Measurements from ENCODE around the gene IL17F.

The IL17F gene

GRCh38 chr6:52261229-52261628 is 16.9 kb upstream of the IL17F start:
- H3K4me2 ChIP-seq (ENCODE audit: low read length), result no peak overlapping the region
- no peak for TF ChIP-seq CTCF (IDR thresholded peaks at IDR 0.05)
- no peaks in the 10 kb centered on the region for H3K79me2 ChIP-seq
- no peak overlapping the region for H3K27ac ChIP-seq
- H2AFZ ChIP-seq, result no peak overlapping the region
- H3K4me1 ChIP-seq, result no peaks in the 10 kb centered on the region
- H3K36me3 ChIP-seq (ENCODE audit: control insufficient read depth, insufficient read depth, low read length), result no peaks in the 10 kb centered on the region
- H3K4me3 ChIP-seq (ENCODE audit: low read depth, low read length), result no peak overlapping the region
- no peaks in the 10 kb centered on the region for H3K27me3 ChIP-seq (ENCODE audit: control insufficient read depth, insufficient read depth, low read length)
- no peaks in the 10 kb centered on the region for H3K9me3 ChIP-seq (ENCODE audit: control insufficient read depth, low read length)
- no peak overlapping the region for H3K9ac ChIP-seq

- Histone ChIP-seq H3K9ac (no peak overlapping the region), H3K27ac (no peak overlapping the region), H3K9me3 (ENCODE audit: control insufficient read depth, low read length) (no peaks in the 10 kb centered on the region), H3K79me2 (no peaks in the 10 kb centered on the region), H2AFZ (peak overlapping the region; percentile 1), H3K4me1 (no peaks in the 10 kb centered on the region), H3K36me3 (ENCODE audit: control insufficient read depth, insufficient read depth, low read length) (no peaks in the 10 kb centered on the region), H3K4me2 (ENCODE audit: low read length) (no peak overlapping the region), H3K27me3 (ENCODE audit: control insufficient read depth, insufficient read depth, low read length) (no peaks in the 10 kb centered on the region), H3K4me3 (ENCODE audit: low read depth, low read length) (no peak overlapping the region)
- TF ChIP-seq CTCF (IDR thresholded peaks at IDR 0.05), result no peak
These were observed 16.3 kb upstream of the IL17F start for GRCh38 chr6:52260634-52261033.

GRCh38 chr6:52255434-52255833 is 11.1 kb upstream of the IL17F start:
- H3K36me3 ChIP-seq (ENCODE audit: control insufficient read depth, insufficient read depth, low read length), result no peaks in the 10 kb centered on the region
- no peak overlapping the region for H3K4me2 ChIP-seq (ENCODE audit: low read length)
- H3K4me1 ChIP-seq, result no peaks in the 10 kb centered on the region
- no peak overlapping the region for H3K27ac ChIP-seq
- H3K4me3 ChIP-seq (ENCODE audit: low read depth, low read length), result no peak overlapping the region
- no peaks in the 10 kb centered on the region for H3K9me3 ChIP-seq (ENCODE audit: control insufficient read depth, low read length)
- TF ChIP-seq CTCF (IDR thresholded peaks at IDR 0.05), result no peak
- no peaks in the 10 kb centered on the region for H3K27me3 ChIP-seq (ENCODE audit: control insufficient read depth, insufficient read depth, low read length)
- no peak overlapping the region for H2AFZ ChIP-seq
- H3K9ac ChIP-seq, result no peak overlapping the region
- H3K79me2 ChIP-seq, result no peaks in the 10 kb centered on the region

- H3K79me2 ChIP-seq, result no peaks in the 10 kb centered on the region
- H3K27ac ChIP-seq, result no peak overlapping the region
- no peaks in the 10 kb centered on the region for H3K9me3 ChIP-seq (ENCODE audit: control insufficient read depth, low read length)
- no peak overlapping the region for H3K4me3 ChIP-seq (ENCODE audit: low read depth, low read length)
- H2AFZ ChIP-seq, result no peak overlapping the region
- no peaks in the 10 kb centered on the region for H3K36me3 ChIP-seq (ENCODE audit: control insufficient read depth, insufficient read depth, low read length)
- no peaks in the 10 kb centered on the region for H3K27me3 ChIP-seq (ENCODE audit: control insufficient read depth, insufficient read depth, low read length)
- no peak overlapping the region for H3K4me2 ChIP-seq (ENCODE audit: low read length)
- no peak overlapping the region for H3K9ac ChIP-seq
- TF ChIP-seq CTCF (IDR thresholded peaks at IDR 0.05), result no peak
- H3K4me1 ChIP-seq, result no peaks in the 10 kb centered on the region
These were observed 10.6 kb upstream of the IL17F start for GRCh38 chr6:52254731-52255378.

GRCh38 chr6:52253494-52253893 is 9.2 kb upstream of the IL17F start:
- no peaks in the 10 kb centered on the region for H3K27me3 ChIP-seq (ENCODE audit: control insufficient read depth, insufficient read depth, low read length)
- H3K4me2 ChIP-seq (ENCODE audit: low read length), result no peak overlapping the region
- H3K9ac ChIP-seq, result no peak overlapping the region
- H3K4me3 ChIP-seq (ENCODE audit: low read depth, low read length), result no peak overlapping the region
- H3K9me3 ChIP-seq (ENCODE audit: control insufficient read depth, low read length), result no peaks in the 10 kb centered on the region
- H3K27ac ChIP-seq, result no peak overlapping the region
- no peaks in the 10 kb centered on the region for H3K36me3 ChIP-seq (ENCODE audit: control insufficient read depth, insufficient read depth, low read length)
- H3K79me2 ChIP-seq, result no peaks in the 10 kb centered on the region
- no peak for TF ChIP-seq CTCF (IDR thresholded peaks at IDR 0.05)
- H3K4me1 ChIP-seq, result no peaks in the 10 kb centered on the region
- H2AFZ ChIP-seq, result no peak overlapping the region
